Hematopoietic multipotent progenitor cell treated with erythropoietin and hydrocortisone succinate and interleukin-3 and kit ligand, for 8 days (in vitro differentiated cells): ENCODE measurements around the gene ZNF768.
A peak's percentile ranks its signal among the peaks of the same experiment; 100 is the strongest.

Experiments
- DNase-seq: peaks from one replicate; pipeline ENCODE4 v3.0.0-alpha.2; 2015

Gene ZNF768

GRCh38 chr16:30526137-30526822, at the start of gene ZNF768:
Gene ZNF768, minus strand, starts transcription at chr16:30526566. Its CDS starts 153 bp downstream, at chr16:30526413.
- no peak for DNase-seq

GRCh38 chr16:30574678-30575077, 48.3 kb upstream of the ZNF768 start:
- DNase-seq = no peak

GRCh38 chr16:30571445-30572322, 45.3 kb upstream of the ZNF768 start, which contains the start of gene ZNF688:
Gene ZNF688, minus strand, starts transcription at chr16:30571714. Its CDS starts 85 bp downstream, at chr16:30571629.
- DNase-seq = peak; percentile 99

- DNase-seq = peak; percentile 26
Measured at GRCh38 chr16:30570636-30571444, 44.5 kb upstream of the ZNF768 start.

- no peak for DNase-seq
Measured at GRCh38 chr16:30569746-30570635, 43.6 kb upstream of the ZNF768 start.

- DNase-seq = no peak
Measured at GRCh38 chr16:30569281-30569680, 42.9 kb upstream of the ZNF768 start.

GRCh38 chr16:30567991-30568638, 41.7 kb upstream of the ZNF768 start:
- DNase-seq = no peak

- no peak for DNase-seq
Measured at GRCh38 chr16:30567160-30567990, 41.0 kb upstream of the ZNF768 start.

- DNase-seq = peak; percentile 37
Measured at GRCh38 chr16:30566531-30566930, 40.2 kb upstream of the ZNF768 start.

- no peak for DNase-seq
Measured at GRCh38 chr16:30565984-30566383, 39.6 kb upstream of the ZNF768 start.

GRCh38 chr16:30565526-30565925, 39.2 kb upstream of the ZNF768 start:
- no peak for DNase-seq

- peak; percentile 35 for DNase-seq
Measured at GRCh38 chr16:30562021-30562420, 35.7 kb upstream of the ZNF768 start.

GRCh38 chr16:30561089-30561816, 34.9 kb upstream of the ZNF768 start:
- DNase-seq = peak; percentile 29

- DNase-seq = no peak
Measured at GRCh38 chr16:30559690-30560089, 33.3 kb upstream of the ZNF768 start.

GRCh38 chr16:30558789-30559377, 32.5 kb upstream of the ZNF768 start:
- DNase-seq = no peak

GRCh38 chr16:30557957-30558788, 31.8 kb upstream of the ZNF768 start, which contains the start of gene ZNF764:
Gene ZNF764, minus strand, starts transcription at chr16:30558374. Its CDS starts 192 bp downstream, at chr16:30558182.
- peak; percentile 99 for DNase-seq

GRCh38 chr16:30557707-30557956, 31.3 kb upstream of the ZNF768 start:
- DNase-seq = peak; percentile 27

- DNase-seq = no peak
Measured at GRCh38 chr16:30556125-30556473, 29.7 kb upstream of the ZNF768 start.
